Activated CD4-positive, alpha-beta memory T cell treated with anti-CD3 and anti-CD28 coated beads, Interleukin-2, amount 10 ng/mL, durations not matched to agents 7 days and 5 days (primary cell): ENCODE results near the gene ZNF678. TPM values are rescaled to one million over a fixed set of nuclear protein-coding genes. Genes with fewer than 3 reads are reported as not detected.
"Not testable (repeated sequence)": the region's sequence is repeated elsewhere in the genome, so short reads cannot be mapped to it uniquely, and the experiment has no call there.

ENCODE experiments used
- CTCF ChIA-PET: fragments of 350-600 bp; sonication (Branson Sonifier 250); formaldehyde crosslinking; loops from one replicate; lab custom pipeline; 2021; ENCODE audit warnings: antibody characterized with exemption, inconsistent platforms; lab: Charles Lee
- POLR2A ChIA-PET: fragments of 350-600 bp; sonication (Branson Sonifier 250); formaldehyde crosslinking; loops from one replicate; lab custom pipeline; 2021; ENCODE audit warnings: antibody characterized with exemption; lab: Charles Lee
- DNase-seq: peaks from one replicate; pipeline ENCODE4 v3.0.0-alpha.2; 2020
- H3K27ac Mint-ChIP-seq: one replicate; pipeline ENCODE4 v1.8.0; 2021; ENCODE audit warnings: mild to moderate bottlenecking, mixed read lengths
- H3K27me3 Mint-ChIP-seq: one replicate; pipeline ENCODE4 v1.8.0; 2021; ENCODE audit warnings: mixed read lengths
- H3K36me3 Mint-ChIP-seq: one replicate; pipeline ENCODE4 v1.8.0; 2021; ENCODE audit warnings: low read depth, mixed read lengths
- H3K4me1 Mint-ChIP-seq: one replicate; pipeline ENCODE4 v1.8.0; 2021; ENCODE audit warnings: mixed read lengths
- H3K4me3 Mint-ChIP-seq: one replicate; pipeline ENCODE4 v1.8.0; 2021; ENCODE audit warnings: mild to moderate bottlenecking, mixed read lengths
- H3K9me3 Mint-ChIP-seq: one replicate; pipeline ENCODE4 v1.8.0; 2021; ENCODE audit warnings: mixed read lengths
- total RNA-seq, 2 experiments: library from RNA; stranded (reverse); gene quantifications; one replicate each; pipeline ENCODE4 v1.2.3, GENCODE V29; 2021

ZNF678 gene
- total RNA-seq, 2 experiments from 2014 or later: 4.6 to 4.9 TPM

GRCh38 chr1:227586733-227587132 lies 23.4 kb downstream of the ZNF678 start:
- ChIA-PET POLR2A (no interaction called here), CTCF (no interaction called here)
- peaks cover 49% of the 10 kb centered on the region for H3K9me3 Mint-ChIP-seq
- no peak overlapping the region for H3K4me3 Mint-ChIP-seq
- no peak overlapping the region for H3K27ac Mint-ChIP-seq
- peaks cover 41% of the 10 kb centered on the region for H3K36me3 Mint-ChIP-seq
- DNase-seq: no peak
- H3K4me1 Mint-ChIP-seq: no peaks in the 10 kb centered on the region
- H3K27me3 Mint-ChIP-seq: no peaks in the 10 kb centered on the region

DNA sequence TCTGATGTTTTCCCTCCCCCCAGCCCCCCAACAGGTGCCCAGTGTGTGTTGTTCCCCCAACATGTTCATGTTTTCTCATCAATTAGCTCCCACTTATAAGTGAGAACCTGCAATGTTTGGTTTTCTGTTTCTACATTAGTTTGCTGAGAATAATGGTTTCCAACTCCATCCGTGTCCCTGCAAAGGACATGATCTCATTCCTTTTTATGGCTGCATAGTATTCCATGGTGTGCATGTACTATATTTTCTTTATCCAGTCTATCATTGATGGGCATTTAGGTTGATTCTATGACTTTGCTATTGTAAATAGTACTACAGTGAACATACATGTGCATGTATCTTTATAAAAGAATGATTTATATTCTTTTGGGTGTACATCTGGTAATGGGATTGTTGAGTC lies 24.6 kb downstream of the ZNF678 start:
- Mint-ChIP-seq H3K9me3 (peaks cover 48% of the 10 kb centered on the region), H3K4me3 (no peak overlapping the region), H3K27me3 (no peaks in the 10 kb centered on the region), H3K27ac (no peak overlapping the region), H3K4me1 (no peaks in the 10 kb centered on the region), H3K36me3 (peaks cover 42% of the 10 kb centered on the region)
- DNase-seq: no peak
- ChIA-PET POLR2A (no interaction called here), CTCF (no interaction called here)

- DNase-seq, H3K27me3 Mint-ChIP-seq, H3K4me3 Mint-ChIP-seq, CTCF ChIA-PET, POLR2A ChIA-PET, H3K4me1 Mint-ChIP-seq, H3K27ac Mint-ChIP-seq: not testable (repeated sequence)
- Mint-ChIP-seq H3K9me3 (peaks cover 49% of the 10 kb centered on the region), H3K36me3 (peaks cover 40% of the 10 kb centered on the region)
Measured at GRCh38 chr1:227588769-227589168, 25.4 kb downstream of the ZNF678 start.

- POLR2A ChIA-PET, DNase-seq, H3K27ac Mint-ChIP-seq, H3K4me3 Mint-ChIP-seq, CTCF ChIA-PET, H3K4me1 Mint-ChIP-seq, H3K27me3 Mint-ChIP-seq: not testable (repeated sequence)
- H3K9me3 Mint-ChIP-seq: peaks cover 48% of the 10 kb centered on the region
- peaks cover 36% of the 10 kb centered on the region for H3K36me3 Mint-ChIP-seq
Measured at GRCh38 chr1:227589777-227590176, 26.4 kb downstream of the ZNF678 start.

DNA sequence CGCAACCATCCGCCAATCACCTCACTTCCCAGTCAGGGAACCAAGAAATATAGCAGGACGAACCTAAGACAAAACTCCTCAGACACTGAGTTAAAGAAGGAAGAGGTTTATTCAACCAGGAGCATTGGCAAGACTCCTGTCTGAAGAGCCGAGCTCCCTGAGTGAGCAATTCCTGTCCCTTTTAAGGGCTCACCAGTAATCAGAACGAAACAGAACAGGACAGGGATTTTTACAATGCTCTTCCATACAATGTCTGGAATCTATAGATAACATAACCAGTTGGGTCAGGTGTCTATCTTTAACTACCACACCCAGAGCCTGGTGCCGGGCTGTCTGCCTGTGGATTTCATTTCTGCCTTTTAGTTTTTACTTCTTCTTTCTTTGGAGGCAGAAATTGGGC lies 32.9 kb downstream of the ZNF678 start:
- Mint-ChIP-seq H3K36me3 (peaks cover 34% of the 10 kb centered on the region), H3K9me3 (peaks cover 41% of the 10 kb centered on the region)
- DNase-seq, H3K27me3 Mint-ChIP-seq, H3K4me1 Mint-ChIP-seq, CTCF ChIA-PET, H3K4me3 Mint-ChIP-seq, POLR2A ChIA-PET, H3K27ac Mint-ChIP-seq: not testable (repeated sequence)

GRCh38 chr1:227603327-227603726 lies 40.0 kb downstream of the ZNF678 start:
- Mint-ChIP-seq H3K36me3 (peaks cover 33% of the 10 kb centered on the region), H3K9me3 (peaks cover 46% of the 10 kb centered on the region), H3K27me3 (no peaks in the 10 kb centered on the region), H3K4me1 (no peaks in the 10 kb centered on the region), H3K27ac (no peak overlapping the region), H3K4me3 (no peak overlapping the region)
- ChIA-PET POLR2A (no interaction called here), CTCF (no interaction called here)
- no peak for DNase-seq

GRCh38 chr1:227604446-227604845 lies 41.1 kb downstream of the ZNF678 start:
- CTCF ChIA-PET: no interaction called here
- DNase-seq: no peak
- POLR2A ChIA-PET: no interaction called here
- Mint-ChIP-seq H3K4me3 (no peak overlapping the region), H3K9me3 (peaks cover 46% of the 10 kb centered on the region), H3K4me1 (no peaks in the 10 kb centered on the region), H3K36me3 (peaks cover 33% of the 10 kb centered on the region), H3K27me3 (no peaks in the 10 kb centered on the region), H3K27ac (no peak overlapping the region)

GRCh38 chr1:227606271-227606670 lies 42.9 kb downstream of the ZNF678 start:
- H3K36me3 Mint-ChIP-seq: peaks cover 30% of the 10 kb centered on the region
- H3K9me3 Mint-ChIP-seq: peaks cover 45% of the 10 kb centered on the region
- H3K27me3 Mint-ChIP-seq, POLR2A ChIA-PET, DNase-seq, H3K27ac Mint-ChIP-seq, CTCF ChIA-PET, H3K4me1 Mint-ChIP-seq, H3K4me3 Mint-ChIP-seq: not testable (repeated sequence)

DNA sequence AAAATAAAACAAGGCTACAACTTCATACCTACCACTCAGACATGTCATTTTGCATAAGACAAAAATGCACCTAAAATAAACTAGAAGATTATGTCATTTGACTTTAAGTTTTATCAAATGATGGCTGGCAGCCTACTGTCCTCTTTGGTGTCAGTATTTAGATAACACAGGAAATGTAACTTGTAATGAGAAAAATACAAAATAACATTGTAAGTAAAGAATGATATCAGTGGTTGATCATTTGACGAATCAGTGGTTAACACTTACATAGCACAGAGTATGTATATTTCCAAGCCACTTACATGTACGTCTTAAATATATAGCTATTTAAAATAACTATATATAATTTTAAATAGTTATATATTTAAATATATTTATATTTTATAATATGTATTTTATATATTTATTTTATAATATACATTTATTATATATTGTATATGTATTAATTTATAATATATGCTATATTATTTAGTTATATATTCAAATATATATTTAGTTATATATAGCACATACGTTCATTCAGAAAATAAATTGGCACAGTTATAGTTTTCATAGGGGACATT lies 44.1 kb downstream of the ZNF678 start:
- H3K36me3 Mint-ChIP-seq: peaks cover 31% of the 10 kb centered on the region
- no peaks in the 10 kb centered on the region for H3K4me1 Mint-ChIP-seq
- peaks cover 43% of the 10 kb centered on the region for H3K9me3 Mint-ChIP-seq
- ChIA-PET CTCF (no interaction called here), POLR2A (no interaction called here)
- DNase-seq: no peak
- H3K4me3 Mint-ChIP-seq: no peak overlapping the region
- H3K27ac Mint-ChIP-seq: no peak overlapping the region
- H3K27me3 Mint-ChIP-seq: no peaks in the 10 kb centered on the region

DNA sequence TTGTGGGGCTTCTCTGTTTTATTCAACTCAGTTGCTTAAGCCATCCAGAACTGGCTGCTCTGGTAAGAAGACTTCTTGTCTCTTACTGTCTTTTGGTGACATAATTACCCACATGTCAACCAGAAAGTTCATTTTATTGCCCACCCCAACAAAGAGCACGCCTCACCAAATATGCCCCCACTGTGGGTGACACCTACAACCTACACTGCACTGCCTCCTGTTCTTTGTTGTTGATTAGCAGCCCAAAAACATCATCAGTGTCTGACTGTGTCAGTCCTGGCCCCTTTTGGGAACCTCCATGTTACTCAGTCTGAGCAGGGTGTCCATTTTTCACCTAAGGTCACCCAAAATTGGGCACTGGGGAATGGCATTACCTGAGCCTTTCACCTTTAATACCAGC lies 49.3 kb downstream of the ZNF678 start:
- no peak overlapping the region for H3K4me3 Mint-ChIP-seq
- POLR2A ChIA-PET: no interaction called here
- peaks cover 43% of the 10 kb centered on the region for H3K9me3 Mint-ChIP-seq
- CTCF ChIA-PET: no interaction called here
- H3K4me1 Mint-ChIP-seq: no peaks in the 10 kb centered on the region
- no peaks in the 10 kb centered on the region for H3K27me3 Mint-ChIP-seq
- peaks cover 35% of the 10 kb centered on the region for H3K36me3 Mint-ChIP-seq
- no peak for DNase-seq
- no peak overlapping the region for H3K27ac Mint-ChIP-seq

- CTCF ChIA-PET: no interaction called here
- H3K27me3 Mint-ChIP-seq: no peaks in the 10 kb centered on the region
- DNase-seq: no peak
- peaks cover 40% of the 10 kb centered on the region for H3K36me3 Mint-ChIP-seq
- POLR2A ChIA-PET: no interaction called here
- no peak overlapping the region for H3K27ac Mint-ChIP-seq
- H3K4me3 Mint-ChIP-seq: no peak overlapping the region
- no peaks in the 10 kb centered on the region for H3K4me1 Mint-ChIP-seq
- H3K9me3 Mint-ChIP-seq: peaks cover 51% of the 10 kb centered on the region
Measured at GRCh38 chr1:227613526-227613925, 50.2 kb downstream of the ZNF678 start.

DNA sequence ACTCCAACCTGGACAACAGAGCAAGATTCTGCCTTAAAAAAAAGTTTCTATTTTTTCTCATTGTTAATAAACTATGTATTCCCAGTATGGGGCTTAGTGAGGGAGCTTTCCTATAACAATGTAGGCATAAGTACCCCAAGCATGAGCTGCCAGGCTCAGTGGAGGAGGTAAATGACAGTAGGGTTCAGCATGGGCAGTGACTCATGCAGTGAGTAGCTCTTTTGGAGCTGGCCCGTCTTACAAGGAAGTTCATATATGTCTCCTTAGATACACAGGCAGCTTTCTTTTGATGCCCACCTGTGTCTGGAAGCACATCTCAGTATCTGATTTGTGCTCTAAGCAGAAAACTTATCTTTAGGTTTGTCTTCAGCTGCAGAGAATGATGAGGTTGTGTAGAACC lies 57.9 kb downstream of the ZNF678 start:
- Mint-ChIP-seq H3K9me3 (peaks cover 56% of the 10 kb centered on the region), H3K36me3 (peaks cover 24% of the 10 kb centered on the region)
- POLR2A ChIA-PET: no interaction called here

DNA sequence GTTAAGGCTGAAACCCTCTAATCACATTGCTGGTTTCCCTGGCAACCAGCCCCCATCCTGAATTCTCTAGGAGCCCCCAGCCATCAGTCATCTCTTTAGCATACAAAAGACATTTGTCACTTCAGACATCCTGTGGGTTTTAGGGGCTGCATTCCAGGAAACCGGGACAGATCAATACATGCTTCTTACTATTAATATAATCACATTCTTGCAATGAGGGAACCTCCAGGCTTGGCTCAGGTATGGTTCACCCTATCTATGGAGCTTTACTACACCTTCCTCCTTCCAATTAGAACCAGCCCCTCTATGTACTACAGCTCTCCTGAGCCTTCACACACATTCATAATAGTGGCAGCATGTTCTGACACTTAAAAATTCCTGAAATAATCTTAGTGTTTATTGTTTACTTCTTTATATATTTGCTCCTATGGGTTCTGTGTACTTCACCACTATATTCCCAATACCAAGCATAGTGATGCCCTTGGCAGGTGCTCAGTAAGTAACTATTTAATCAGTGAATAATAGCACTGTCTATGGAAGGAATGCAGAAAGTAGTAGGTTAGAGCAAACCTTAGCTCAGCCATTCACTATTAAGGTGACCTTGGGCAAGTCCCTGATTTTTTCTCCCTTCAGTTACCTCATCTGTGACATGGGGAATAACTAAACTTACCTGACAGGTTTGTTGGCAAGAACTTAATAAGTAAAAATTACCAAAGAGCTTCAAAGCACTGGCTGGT lies 59.6 kb downstream of the ZNF678 start:
- Mint-ChIP-seq H3K4me1 (no peaks in the 10 kb centered on the region), H3K4me3 (no peak overlapping the region), H3K9me3 (peaks cover 60% of the 10 kb centered on the region), H3K36me3 (peaks cover 19% of the 10 kb centered on the region), H3K27me3 (no peaks in the 10 kb centered on the region), H3K27ac (no peak overlapping the region)
- CTCF ChIA-PET: interaction anchor here (1.7 kb wide), 1 partner anchor 80 kb away, joined by 4 read pairs; no protein-coding TSS in a partner anchor
- no peak for DNase-seq
- POLR2A ChIA-PET: no interaction called here

More for the DNA sequence above, 57.9 kb downstream of the ZNF678 start:
- no peak overlapping the region for H3K4me3 Mint-ChIP-seq
- no peaks in the 10 kb centered on the region for H3K4me1 Mint-ChIP-seq
- no peak overlapping the region for H3K27ac Mint-ChIP-seq
- DNase-seq: no peak
- CTCF ChIA-PET: no interaction called here
- H3K27me3 Mint-ChIP-seq: no peaks in the 10 kb centered on the region

GRCh38 chr1:227632325-227632724 lies 69.0 kb downstream of the ZNF678 start:
- peaks cover 13% of the 10 kb centered on the region for H3K36me3 Mint-ChIP-seq
- no peak overlapping the region for H3K27ac Mint-ChIP-seq
- POLR2A ChIA-PET: no interaction called here
- peaks cover 65% of the 10 kb centered on the region for H3K9me3 Mint-ChIP-seq
- H3K4me1 Mint-ChIP-seq: no peaks in the 10 kb centered on the region
- no peak overlapping the region for H3K4me3 Mint-ChIP-seq
- no peaks in the 10 kb centered on the region for H3K27me3 Mint-ChIP-seq
- DNase-seq: no peak
- CTCF ChIA-PET: no interaction called here
